K562 (cell line): ENCODE measurements around the gene PSMD11. TPM values are rescaled to one million over a fixed set of nuclear protein-coding genes. Genes with fewer than 3 reads are reported as not detected.

ENCODE experiments used
- ARID4B ChIP-seq: sonication (generic); formaldehyde crosslinking; IDR thresholded peaks from 2 replicates; pipeline ENCODE4 v1.8.0; 2022; ENCODE audit warnings: mild to moderate bottlenecking, missing genetic modification reagents
- KLF6 ChIP-seq: fragments of 250-450 bp; sonication (Bioruptor Pico); IDR thresholded peaks from 2 replicates; pipeline ENCODE4 v1.4.0; 2020; ENCODE audit warnings: mild to moderate bottlenecking, moderate library complexity, borderline replicate concordance
- MEIS2 ChIP-seq: fragments of 450-650 bp; IDR thresholded peaks from 2 replicates; pipeline ENCODE4 v1.6.1; 2014; ENCODE audit warnings: mild to moderate bottlenecking; ENCODE audit not compliant: partially characterized antibody
- NFE2L1 ChIP-seq: fragments of 450-650 bp; IDR thresholded peaks from 2 replicates; pipeline ENCODE4 v1.6.1; 2016; ENCODE audit warnings: missing genetic modification characterization, low read depth, mild to moderate bottlenecking, missing compliant biosample characterization, moderate library complexity, borderline replicate concordance
- STAT6 ChIP-seq: sonication (generic); formaldehyde crosslinking; IDR thresholded peaks from 2 replicates; pipeline ENCODE4 v1.8.1; 2023; ENCODE audit warnings: mild to moderate bottlenecking, missing genetic modification reagents
- ZNF589 ChIP-seq: fragments of 200-800 bp; sonication (Bioruptor generic); IDR thresholded peaks from 2 replicates; pipeline ENCODE4 v1.6.1; 2016; ENCODE audit warnings: low read depth, missing genetic modification characterization, missing compliant biosample characterization
- polyA plus RNA-seq, 8 experiments: library from polyadenylated mRNA; depleted of rRNA in 4 of 8; stranded (reverse) in 5 of 8; unstranded in 3 of 8; fragments of >200 nt; fragmentation: Nextera tagmentation in 2 of 8; fragmentation: Illumina TruSeq in 1 of 8; extraction: Ambion mirVana in 2 of 8; extraction: Trizol in 1 of 8; gene quantifications; 2 replicates each; pipeline versions ENCODE4 v1.2.1 to v1.2.3, GENCODE V29; 2011 to 2014; ENCODE audit warnings: inconsistent platforms in 1 of 8, missing spikeins in 1 of 8
- total RNA-seq, 7 experiments: library from RNA; depleted of rRNA in 6 of 7; stranded (reverse); fragments of >200 nt in 6 of 7; fragmentation: Illumina TruSeq in 2 of 7; extraction: Trizol in 2 of 7; gene quantifications; 2 replicates each; pipeline versions ENCODE4 v1.2.1 to v1.2.3, GENCODE V29; 2011 to 2021; ENCODE audit warnings: low replicate concordance in 1 of 7

Gene PSMD11
- total and polyA plus RNA-seq, 9 of the 15 experiments (the other 6 are each of a cell fraction or from before 2014, with no cell fraction given) = 104 to 378 (median 158) TPM

- TF ChIP-seq ARID4B (no peak), ZNF589 (CRISPR knock-in tag) (no peak), KLF6 (CRISPR knock-in tag) (no peak), STAT6 (no peak), NFE2L1 (no peak), MEIS2 (no peak)
- TF ChIP-seq, all 486 proteins: peak for 0
Measured at GRCh38 chr17:32502013-32502412, 57.7 kb downstream of the PSMD11 start (continued).
